PC-3 (cell line): ENCODE results near the gene SLC22A6. TPM values are rescaled to one million over a fixed set of nuclear protein-coding genes. Genes with fewer than 3 reads are reported as not detected.

Source experiments
- ATAC-seq: fragments of 200-7000 bp; cut with Tn5 transposase; 2 replicates; pipeline ENCODE4 v1.9.1; 2020; ENCODE audit warnings: mild to moderate bottlenecking, moderate library complexity
- BruUV-seq: library from RNA; stranded (reverse); fragments of 400-500 nt; replicated peaks from 2 replicates; lab custom pipeline; 2021; lab: Mats Ljungman, UMichigan
- CTCF ChIA-PET: fragments of 300-600 bp; sonication (Branson Sonifier 250); formaldehyde crosslinking; loops from one replicate; lab custom pipeline; 2022; ENCODE audit warnings: antibody characterized with exemption; lab: Charles Lee
- POLR2A ChIA-PET: fragments of 300-600 bp; sonication (Branson Sonifier 250); formaldehyde crosslinking; loops from one replicate; lab custom pipeline; 2022; ENCODE audit warnings: antibody characterized with exemption; ENCODE audit not compliant: unreplicated experiment; lab: Charles Lee
- DNase-seq: peaks from one replicate; pipeline ENCODE4 v3.0.0-alpha.2; 2015
- H2AFZ ChIP-seq: fragments of 300-600 bp; sonication (generic); 2 replicates; pipeline ENCODE4 v1.6.0; 2016; ENCODE audit warnings: antibody characterized with exemption, low read length
- H3F3A ChIP-seq: fragments of 300-600 bp; sonication (generic); one replicate; pipeline ENCODE4 v1.6.0; 2017; ENCODE audit warnings: antibody characterized with exemption, low read length, control low read depth, mild to moderate bottlenecking; ENCODE audit not compliant: unreplicated experiment
- H3K27ac ChIP-seq: fragments of 300-600 bp; sonication (generic); 2 replicates; pipeline ENCODE4 v1.5.1; 2016; ENCODE audit warnings: mild to moderate bottlenecking, low read length
- H3K27me3 ChIP-seq: fragments of 300-600 bp; sonication (generic); 2 replicates; pipeline ENCODE4 v1.6.1; 2016; ENCODE audit warnings: low read length, mixed read lengths
- H3K36me3 ChIP-seq: fragments of 300-600 bp; sonication (generic); 2 replicates; pipeline ENCODE4 v1.6.1; 2016; ENCODE audit warnings: low read depth, mixed run types, low read length, mixed read lengths
- H3K4me1 ChIP-seq: fragments of 300-600 bp; sonication (generic); 2 replicates; pipeline ENCODE4 v1.5.1; 2016; ENCODE audit warnings: low read length; ENCODE audit not compliant: insufficient read depth
- H3K4me2 ChIP-seq: fragments of 300-600 bp; sonication (generic); 2 replicates; pipeline ENCODE4 v1.6.0; 2016; ENCODE audit warnings: low read length
- H3K4me3 ChIP-seq: fragments of 300-600 bp; sonication (generic); 2 replicates; pipeline ENCODE4 v1.5.1; 2016; ENCODE audit warnings: mild to moderate bottlenecking, low read length, mixed read lengths
- H3K79me2 ChIP-seq: fragments of 300-600 bp; sonication (generic); 2 replicates; pipeline ENCODE4 v1.6.1; 2017; ENCODE audit warnings: low read length, mixed read lengths
- H3K9ac ChIP-seq: fragments of 300-600 bp; sonication (generic); 2 replicates; pipeline ENCODE4 v1.6.0; 2016; ENCODE audit warnings: mild to moderate bottlenecking, low read length
- H3K9me2 ChIP-seq: fragments of 300-600 bp; sonication (generic); replicated peaks from 2 replicates; pipeline ENCODE4 v1.6.1; 2016; ENCODE audit warnings: mixed run types, low read length, mixed read lengths
- H3K9me3 ChIP-seq: fragments of 300-600 bp; sonication (generic); 2 replicates; pipeline ENCODE4 v1.6.1; 2016; ENCODE audit warnings: low read length, mixed read lengths
- H4K20me1 ChIP-seq: fragments of 300-600 bp; sonication (generic); 2 replicates; pipeline ENCODE4 v1.6.1; 2016; ENCODE audit warnings: low read length, mixed read lengths
- CTCF ChIP-seq: fragments of 300-600 bp; sonication (generic); conservative IDR thresholded peaks from 2 replicates; pipeline ENCODE4 v1.5.1; 2017; ENCODE audit warnings: antibody characterized with exemption, low read depth, mild to moderate bottlenecking, low read length
- EZH2 ChIP-seq: fragments of 300-600 bp; sonication (generic); IDR thresholded peaks from one replicate; pipeline ENCODE4 v1.6.1; 2017; ENCODE audit warnings: antibody characterized with exemption, mild to moderate bottlenecking, low read length; ENCODE audit not compliant: unreplicated experiment
- EZH2phosphoT487 ChIP-seq: fragments of 300-600 bp; sonication (generic); IDR thresholded peaks from 2 replicates; pipeline ENCODE4 v1.6.1; 2018; ENCODE audit warnings: mild to moderate bottlenecking, antibody characterized with exemption, low read length, borderline replicate concordance
- intact Hi-C: fragments of 100-400 bp; cut with micrococcal nuclease; formaldehyde crosslinking; loops from 2 replicates; pipeline ENCODE4 v1.9.0; 2023
- total RNA-seq: library from RNA; depleted of rRNA; stranded (reverse); fragments of >200 nt; gene quantifications from 2 replicates; pipeline ENCODE4 v1.2.3, GENCODE V29; 2014; rRNA removed

SLC22A6 gene
- total RNA-seq, 1 experiment from 2014 or later: not detected

- Histone ChIP-seq H3K9ac (no peak overlapping the region), H3K4me1 (no peaks in the 10 kb centered on the region), H3K79me2 (no peaks in the 10 kb centered on the region), H3K9me3 (no peaks in the 10 kb centered on the region), H3K36me3 (no peaks in the 10 kb centered on the region), H3K9me2 (no peaks in the 10 kb centered on the region), H3F3A (no peaks in the 10 kb centered on the region), H3K27me3 (peaks cover 7% of the 10 kb centered on the region; the same call in 1 of the 2 replicates), H3K4me3 (no peak overlapping the region), H3K27ac (no peak overlapping the region), H3K4me2 (no peak overlapping the region), H4K20me1 (no peaks in the 10 kb centered on the region), H2AFZ (no peak overlapping the region)
- no TSS peak for BruUV-seq
- ChIA-PET POLR2A (no interaction called here), CTCF (no interaction called here)
- ATAC-seq (no peak), DNase-seq (no peak)
- intact Hi-C loops: no loop called here
- TF ChIP-seq EZH2phosphoT487 (no peak), EZH2 (no peak), CTCF (no peak)
Observed at GRCh38 chr11:62928011-62928410, 56.8 kb downstream of the SLC22A6 start.

- ATAC-seq (no peak), DNase-seq (no peak)
- Histone ChIP-seq H3K9me3 (no peaks in the 10 kb centered on the region), H3K27ac (no peak overlapping the region), H2AFZ (no peak overlapping the region), H3K79me2 (no peaks in the 10 kb centered on the region), H3K4me2 (no peak overlapping the region), H3K36me3 (no peaks in the 10 kb centered on the region), H3K9me2 (no peaks in the 10 kb centered on the region), H3K9ac (no peak overlapping the region), H3K4me3 (no peak overlapping the region), H4K20me1 (no peaks in the 10 kb centered on the region), H3K27me3 (peaks cover 16% of the 10 kb centered on the region), H3F3A (no peaks in the 10 kb centered on the region), H3K4me1 (no peaks in the 10 kb centered on the region)
- POLR2A ChIA-PET: no interaction called here
- no TSS peak for BruUV-seq
- intact Hi-C loops: no loop called here
- CTCF ChIA-PET: no interaction called here
- TF ChIP-seq EZH2phosphoT487 (no peak), CTCF (no peak), EZH2 (no peak)
Observed at GRCh38 chr11:62926680-62927455, 57.9 kb downstream of the SLC22A6 start.

Other genes starting within 250 kb of the SLC22A6 start
- gene ZBTB3, start 230.8 kb downstream of the SLC22A6 start, total RNA-seq: 2.2 and 3.3 TPM in 2 replicates
- 208 and 230 TPM in 2 replicates for gene POLR2G, start 223.4 kb downstream of the SLC22A6 start, total RNA-seq
- gene TAF6L, start 213.6 kb downstream of the SLC22A6 start, total RNA-seq: 40.2 and 43.9 TPM in 2 replicates
- 80.2 and 86.7 TPM in 2 replicates for gene TMEM179B, start 197.6 kb downstream of the SLC22A6 start, total RNA-seq
- gene TMEM223, start 193.0 kb downstream of the SLC22A6 start, total RNA-seq: 37.5 and 49.6 TPM in 2 replicates
- gene NXF1, start 179.5 kb downstream of the SLC22A6 start, total RNA-seq: 33.1 and 33.2 TPM in 2 replicates
- 41.4 and 48.2 TPM in 2 replicates for gene STX5, start 152.9 kb downstream of the SLC22A6 start, total RNA-seq
- gene TEX54, start 152.1 kb downstream of the SLC22A6 start, total RNA-seq: not detected in 2 replicates
- 217 and 222 TPM in 2 replicates for gene WDR74, start 145.4 kb downstream of the SLC22A6 start, total RNA-seq
- 243 and 304 TPM in 2 replicates for gene SLC3A2, start 104.1 kb downstream of the SLC22A6 start, total RNA-seq
- not detected in 2 replicates for gene CHRM1, start 63.6 kb downstream of the SLC22A6 start, total RNA-seq
- not detected in 2 replicates for gene SLC22A8, start 30.9 kb upstream of the SLC22A6 start, total RNA-seq
- gene SLC22A24, start 159.3 kb upstream of the SLC22A6 start, total RNA-seq: not detected in 2 replicates